LNCaP clone FGC (cell line): Measurements from ENCODE around the gene IGSF11.

Experiments
- DNase-seq: peaks from one replicate; pipeline ENCODE4 v3.0.0-alpha.2; 2011; ENCODE audit warnings: low read depth
- H3K4me3 ChIP-seq: 2 replicates; pipeline ENCODE4 v1.5.1; 2011; ENCODE audit warnings: mild to moderate bottlenecking, low read depth, low read length, control low read depth
- TF ChIP-seq, protein P1 (sequence below): IDR thresholded peaks from 2 replicates; pipeline ENCODE4 v1.5.1; 2012; ENCODE audit warnings: mild to moderate bottlenecking; ENCODE audit not compliant: control insufficient read depth, insufficient read depth; ENCODE audit errors: extremely low read depth

Gene IGSF11

DNA sequence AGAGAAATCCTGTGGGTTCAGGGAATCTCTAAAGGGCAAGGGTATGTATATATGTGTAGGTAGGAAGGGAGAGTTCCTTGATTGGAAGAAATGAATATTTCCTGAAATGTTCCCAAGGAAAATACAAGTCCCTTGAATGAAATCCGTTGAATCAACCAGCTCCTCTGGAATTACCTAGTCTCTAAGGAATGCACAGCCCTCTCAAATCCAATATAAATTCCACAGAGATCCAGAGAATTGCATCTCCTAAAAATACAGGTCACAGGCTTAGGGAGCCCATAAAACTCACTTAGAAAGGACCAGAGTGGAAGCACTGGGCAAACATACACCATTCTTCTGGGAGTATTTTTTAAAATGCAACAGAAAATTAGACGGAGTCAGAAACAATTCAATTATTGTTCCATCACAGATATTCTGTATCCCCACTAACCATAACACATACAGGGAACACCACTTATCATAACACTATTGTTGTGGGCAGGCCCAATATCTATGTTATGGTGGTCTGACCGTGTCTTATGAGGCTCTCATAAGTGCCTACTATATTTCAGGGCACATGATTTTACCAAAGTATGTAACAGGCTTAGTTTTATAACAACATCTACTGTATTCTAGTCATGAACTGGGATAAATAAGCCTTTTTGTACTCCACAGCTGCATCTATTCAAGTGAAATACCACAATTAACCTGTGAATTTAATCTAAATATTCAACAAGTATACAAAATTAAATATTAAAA lies 43.7 kb downstream of the IGSF11 start:
- H3K4me3 ChIP-seq: no peak overlapping the region
- TF ChIP-seq, protein P1, sequence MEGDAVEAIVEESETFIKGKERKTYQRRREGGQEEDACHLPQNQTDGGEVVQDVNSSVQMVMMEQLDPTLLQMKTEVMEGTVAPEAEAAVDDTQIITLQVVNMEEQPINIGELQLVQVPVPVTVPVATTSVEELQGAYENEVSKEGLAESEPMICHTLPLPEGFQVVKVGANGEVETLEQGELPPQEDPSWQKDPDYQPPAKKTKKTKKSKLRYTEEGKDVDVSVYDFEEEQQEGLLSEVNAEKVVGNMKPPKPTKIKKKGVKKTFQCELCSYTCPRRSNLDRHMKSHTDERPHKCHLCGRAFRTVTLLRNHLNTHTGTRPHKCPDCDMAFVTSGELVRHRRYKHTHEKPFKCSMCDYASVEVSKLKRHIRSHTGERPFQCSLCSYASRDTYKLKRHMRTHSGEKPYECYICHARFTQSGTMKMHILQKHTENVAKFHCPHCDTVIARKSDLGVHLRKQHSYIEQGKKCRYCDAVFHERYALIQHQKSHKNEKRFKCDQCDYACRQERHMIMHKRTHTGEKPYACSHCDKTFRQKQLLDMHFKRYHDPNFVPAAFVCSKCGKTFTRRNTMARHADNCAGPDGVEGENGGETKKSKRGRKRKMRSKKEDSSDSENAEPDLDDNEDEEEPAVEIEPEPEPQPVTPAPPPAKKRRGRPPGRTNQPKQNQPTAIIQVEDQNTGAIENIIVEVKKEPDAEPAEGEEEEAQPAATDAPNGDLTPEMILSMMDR: no peak
- no peak for DNase-seq

DNA sequence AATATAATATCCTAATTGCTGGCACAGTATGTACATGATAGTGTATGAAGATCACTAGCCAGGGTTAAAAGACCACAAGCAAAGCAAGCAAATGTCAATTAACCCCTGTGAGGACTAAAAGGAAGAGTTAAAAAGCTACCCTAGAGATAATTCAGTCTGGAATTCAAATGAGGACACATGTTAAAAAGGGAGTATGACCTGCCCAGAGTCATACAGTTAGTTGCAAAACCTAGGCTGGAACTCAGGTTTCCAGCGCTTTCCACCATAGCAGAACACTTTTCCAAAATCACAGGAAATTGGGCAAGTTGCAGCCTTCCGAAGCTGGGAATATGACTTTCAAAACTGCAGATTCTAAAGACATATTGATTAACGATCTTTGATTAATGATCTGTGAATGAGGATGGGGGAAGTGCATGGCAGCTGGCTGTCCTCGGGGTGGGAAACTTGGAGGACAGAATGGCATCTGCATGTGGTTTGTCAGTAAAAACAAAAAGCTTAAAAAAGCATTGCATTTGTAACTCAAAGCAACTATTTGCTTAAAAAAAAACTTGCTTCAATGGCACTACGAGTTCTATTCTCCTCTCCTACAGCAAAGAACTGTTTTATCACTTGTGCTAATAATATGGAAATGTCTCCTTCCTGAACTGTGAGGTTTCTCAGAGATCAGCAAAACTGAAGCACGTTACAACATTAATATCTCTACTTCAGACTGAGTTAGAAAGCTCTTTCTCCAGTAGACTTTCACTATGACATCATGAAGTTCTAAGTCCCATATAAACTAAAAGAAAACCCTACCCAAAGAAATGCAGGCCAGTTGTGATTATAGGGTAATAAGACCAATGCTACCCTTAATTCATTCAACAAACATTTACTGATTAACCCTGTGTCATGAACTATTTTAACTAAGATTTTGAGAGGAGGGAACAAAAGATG lies 46.2 kb downstream of the IGSF11 start:
- TF ChIP-seq, protein P1: no peak
- H3K4me3 ChIP-seq: no peak overlapping the region
- no peak for DNase-seq

DNA sequence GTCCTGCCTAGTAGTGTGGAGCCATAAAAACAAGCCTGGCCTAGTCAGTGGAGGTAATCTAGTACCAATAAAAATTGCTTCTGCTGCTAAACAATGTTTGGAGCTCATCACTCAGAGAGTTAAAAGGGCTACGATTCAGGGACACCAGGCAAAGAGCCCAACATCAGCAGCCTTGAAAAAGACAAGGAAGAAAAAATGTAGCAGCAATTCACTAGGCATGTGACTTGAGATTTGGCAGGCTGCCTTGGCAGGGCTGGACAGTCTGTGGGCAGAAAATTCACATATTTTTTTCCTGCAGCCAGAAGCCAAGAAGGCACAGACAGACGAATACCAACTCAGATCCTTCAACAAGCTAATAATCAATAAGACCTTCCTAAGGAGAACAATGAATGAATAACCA lies 47.2 kb downstream of the IGSF11 start:
- H3K4me3 ChIP-seq: no peak overlapping the region
- peak; percentile 2 for DNase-seq
- TF ChIP-seq, protein P1: no peak

DNA sequence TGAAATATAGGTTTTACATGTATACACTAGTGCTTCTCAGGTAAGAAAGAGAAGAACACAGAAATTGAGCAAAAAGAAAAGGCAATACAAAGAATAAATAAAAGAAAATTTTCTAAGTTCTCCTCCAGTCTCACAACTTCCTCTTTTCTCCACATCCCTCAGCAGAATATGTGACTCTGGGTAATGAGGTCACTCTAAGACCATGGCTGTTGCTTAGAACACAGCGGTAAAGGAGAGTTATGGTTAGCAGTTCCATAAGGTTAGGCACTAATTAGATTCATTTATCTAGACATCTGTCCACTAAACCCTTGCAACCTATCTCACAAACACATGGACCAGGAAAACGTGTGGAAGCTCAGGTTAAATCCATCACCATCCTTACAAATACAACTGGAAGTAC lies 47.9 kb downstream of the IGSF11 start:
- DNase-seq: no peak
- H3K4me3 ChIP-seq: no peak overlapping the region

DNA sequence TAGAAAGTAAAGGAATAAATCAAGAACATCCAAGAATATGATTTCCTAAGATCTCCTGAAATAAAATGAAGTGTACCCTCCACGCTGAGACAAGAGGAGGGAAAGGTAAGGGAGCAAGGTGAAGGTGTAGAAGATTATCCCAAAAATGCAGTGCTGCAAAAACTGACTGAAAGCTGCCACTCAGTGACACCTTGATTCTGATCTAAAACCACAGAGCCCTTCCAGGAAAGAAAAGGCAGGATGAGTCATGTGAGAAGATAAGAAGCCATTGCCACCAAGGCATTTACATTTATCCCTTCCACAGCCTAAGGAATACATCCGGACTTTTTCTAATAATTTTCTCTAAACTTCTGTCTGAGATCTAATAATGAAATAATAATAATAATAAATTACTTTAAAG lies 49.9 kb downstream of the IGSF11 start:
- DNase-seq: no peak
- H3K4me3 ChIP-seq: no peak overlapping the region
- TF ChIP-seq, protein P1: no peak

More for the DNA sequence above, 47.9 kb downstream of the IGSF11 start:
- TF ChIP-seq, protein P1: no peak

DNA sequence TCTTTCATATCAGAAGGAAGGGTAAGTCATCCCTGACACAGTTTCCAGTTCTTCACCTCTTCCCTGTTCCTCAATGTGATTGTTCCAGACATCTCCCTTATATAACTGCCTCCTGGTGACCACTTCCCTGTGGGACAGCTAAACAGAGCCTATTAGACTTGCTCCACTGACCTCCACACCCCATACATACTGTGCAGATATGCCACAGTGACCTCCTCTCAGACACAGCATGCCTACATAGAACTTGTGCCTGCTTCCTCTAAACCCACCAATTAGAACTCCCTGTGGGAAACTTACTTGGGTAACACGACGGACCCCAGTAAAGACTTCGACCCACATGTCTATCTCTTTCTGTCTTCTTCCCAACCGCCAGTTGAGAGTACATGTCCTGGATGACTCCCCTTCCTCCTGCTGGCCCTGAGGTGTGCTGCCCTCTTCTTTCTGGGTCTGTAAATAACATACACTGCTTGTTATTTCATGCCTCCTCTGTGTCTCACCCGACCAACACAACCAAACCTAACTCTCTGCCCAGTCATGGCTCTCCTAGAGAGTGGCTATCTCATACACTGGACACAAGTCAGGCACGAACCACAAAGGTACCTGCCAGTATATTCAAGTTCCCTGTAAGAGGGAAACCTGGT lies 53.0 kb downstream of the IGSF11 start:
- TF ChIP-seq, protein P1: no peak
- H3K4me3 ChIP-seq: no peak overlapping the region
- no peak for DNase-seq
